KOPT-K1 (cell line): ENCODE data around the gene MYBPC3.

ENCODE experiments used
- H3K27ac ChIP-seq: fragments of 200-600 bp; sonication (generic); 2 replicates; pipeline ENCODE4 v1.5.1; 2016; ENCODE audit warnings: antibody characterized with exemption, mild to moderate bottlenecking, low read depth, low read length; ENCODE audit not compliant: poor library complexity, severe bottlenecking
- H3K36me3 ChIP-seq: fragments of 200-600 bp; sonication (generic); 2 replicates; pipeline ENCODE4 v1.5.1; 2017; ENCODE audit warnings: antibody characterized with exemption, mild to moderate bottlenecking, low read length, moderate library complexity; ENCODE audit not compliant: insufficient read depth
- H3K9me3 ChIP-seq: fragments of 200-600 bp; sonication (generic); 2 replicates; pipeline ENCODE4 v1.5.1; 2017; ENCODE audit warnings: antibody characterized with exemption, low read length, mild to moderate bottlenecking; ENCODE audit not compliant: insufficient read depth, poor library complexity, severe bottlenecking

Gene MYBPC3

DNA sequence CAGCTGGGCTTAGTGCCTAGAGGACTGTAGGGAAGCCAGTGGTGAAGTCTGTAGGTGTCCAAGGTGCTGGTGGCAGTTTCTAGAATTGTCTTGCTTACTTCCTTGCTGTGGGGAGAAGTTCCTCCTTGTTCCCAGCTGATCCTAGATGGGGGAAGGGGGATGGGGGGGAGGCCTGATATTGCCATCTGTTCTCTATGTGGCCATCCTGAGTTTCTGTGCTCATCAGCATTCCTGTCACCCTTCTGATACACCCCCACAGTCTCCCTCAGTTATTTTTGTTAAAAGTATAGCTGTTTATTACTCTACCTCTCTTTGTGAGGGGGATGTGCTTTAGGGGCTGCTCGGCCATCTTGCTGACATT, 46.0 kb downstream of the MYBPC3 start:
- Histone ChIP-seq H3K36me3 (peaks cover 100% of the 10 kb centered on the region), H3K27ac (no peak overlapping the region), H3K9me3 (peaks cover 17% of the 10 kb centered on the region)

DNA sequence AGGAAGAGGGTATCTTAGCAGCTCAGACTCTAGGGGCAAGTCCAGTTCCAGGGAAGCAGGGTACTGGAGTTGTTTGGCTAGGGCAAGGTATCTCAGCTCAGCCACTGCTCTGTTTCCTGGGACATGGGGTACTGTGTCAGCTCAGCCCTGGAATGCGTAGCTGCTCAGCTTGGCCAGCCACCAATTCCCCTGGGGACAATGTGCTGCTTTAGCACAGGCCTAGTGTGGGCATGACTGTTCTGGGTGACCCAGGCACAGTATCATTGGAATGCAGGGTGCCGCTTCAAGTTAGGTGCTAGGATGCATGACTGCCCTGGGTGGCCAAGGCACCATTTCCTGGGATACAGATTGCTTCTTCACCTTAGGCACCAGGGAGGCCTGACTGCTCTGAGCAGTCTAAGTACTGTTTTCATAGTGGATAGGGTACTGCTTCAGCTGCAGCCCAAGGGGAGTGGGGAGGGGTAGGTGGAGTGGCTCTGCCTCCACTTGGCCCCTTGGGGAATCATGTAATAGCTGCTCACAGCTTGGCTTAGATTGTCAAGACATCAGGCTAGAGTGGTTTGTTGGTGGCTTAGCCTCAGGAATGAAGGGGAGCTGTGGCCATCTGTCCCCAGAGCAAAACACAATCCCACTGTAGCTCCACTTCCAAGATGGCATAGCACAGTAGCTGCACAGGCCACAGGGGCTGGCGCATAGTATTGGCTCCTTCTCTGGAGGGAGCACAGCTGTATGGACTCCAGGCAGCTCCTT, 46.6 kb downstream of the MYBPC3 start:
- Histone ChIP-seq H3K9me3 (peaks cover 18% of the 10 kb centered on the region), H3K36me3 (peaks cover 99% of the 10 kb centered on the region), H3K27ac (no peak overlapping the region)

DNA sequence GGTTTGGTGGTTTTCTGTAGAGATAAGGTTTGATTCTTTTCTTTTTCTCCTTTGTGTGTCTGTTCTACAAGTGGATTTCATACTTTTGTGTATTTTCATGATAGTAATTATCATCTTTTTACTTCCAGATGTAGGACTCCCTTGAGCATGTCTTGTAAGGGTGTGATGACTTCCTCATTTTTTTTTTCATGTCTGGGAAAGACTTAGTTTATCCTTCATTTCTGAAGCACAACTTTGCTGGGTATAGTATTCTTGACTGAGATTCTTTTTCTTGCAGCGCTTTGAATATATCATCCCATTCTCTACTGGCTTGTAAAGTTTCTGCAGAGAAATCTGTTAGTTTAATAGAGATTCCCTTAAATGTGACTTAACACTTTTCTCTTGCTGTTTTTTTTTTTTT, 49.6 kb downstream of the MYBPC3 start:
- H3K9me3 ChIP-seq = peaks cover 37% of the 10 kb centered on the region
- no peak overlapping the region for H3K27ac ChIP-seq
- peaks cover 99% of the 10 kb centered on the region for H3K36me3 ChIP-seq

- Histone ChIP-seq H3K27ac (no peak overlapping the region), H3K36me3 (peaks cover 90% of the 10 kb centered on the region), H3K9me3 (peaks cover 37% of the 10 kb centered on the region)
Observed at GRCh38 chr11:47299078-47299477, 53.4 kb downstream of the MYBPC3 start.

- H3K36me3 ChIP-seq = peaks cover 91% of the 10 kb centered on the region
- H3K27ac ChIP-seq = no peak overlapping the region
- H3K9me3 ChIP-seq = peaks cover 19% of the 10 kb centered on the region
Observed at GRCh38 chr11:47296045-47296444, 56.5 kb downstream of the MYBPC3 start.

GRCh38 chr11:47295385-47295784, 57.1 kb downstream of the MYBPC3 start:
- peaks cover 92% of the 10 kb centered on the region for H3K36me3 ChIP-seq
- H3K27ac ChIP-seq = no peak overlapping the region
- H3K9me3 ChIP-seq = peaks cover 19% of the 10 kb centered on the region

- Histone ChIP-seq H3K9me3 (no peaks in the 10 kb centered on the region), H3K36me3 (peaks cover 93% of the 10 kb centered on the region), H3K27ac (no peak overlapping the region)
Observed at GRCh38 chr11:47289856-47290255, 62.6 kb downstream of the MYBPC3 start.

GRCh38 chr11:47288066-47288465, 64.4 kb downstream of the MYBPC3 start:
- peaks cover 99% of the 10 kb centered on the region for H3K36me3 ChIP-seq
- H3K9me3 ChIP-seq = no peaks in the 10 kb centered on the region

GRCh38 chr11:47285969-47286770, 66.3 kb downstream of the MYBPC3 start:
- H3K36me3 ChIP-seq = peaks cover 98% of the 10 kb centered on the region
- no peak overlapping the region for H3K27ac ChIP-seq
- H3K9me3 ChIP-seq = no peaks in the 10 kb centered on the region

More at GRCh38 chr11:47288066-47288465, 64.4 kb downstream of the MYBPC3 start:
- no peak overlapping the region for H3K27ac ChIP-seq

GRCh38 chr11:47284151-47284550, 68.4 kb downstream of the MYBPC3 start:
- Histone ChIP-seq H3K27ac (no peak overlapping the region), H3K9me3 (no peaks in the 10 kb centered on the region), H3K36me3 (peaks cover 97% of the 10 kb centered on the region)

- Histone ChIP-seq H3K27ac (no peak overlapping the region), H3K9me3 (no peaks in the 10 kb centered on the region), H3K36me3 (peaks cover 98% of the 10 kb centered on the region)
Observed at GRCh38 chr11:47282462-47282861, 70.0 kb downstream of the MYBPC3 start.
